ENCODE measurements around the gene MDGA2. TPM values are rescaled to one million over a fixed set of nuclear protein-coding genes. Genes with fewer than 3 reads are reported as not detected.
"Not testable (repeated sequence)": the region's sequence is repeated elsewhere in the genome, so short reads cannot be mapped to it uniquely, and the experiment has no call there.

MDGA2 gene
- total RNA-seq, 1 experiment from 2014 or later, result not detected

GRCh38 chr14:46989566-46989965, 685.8 kb downstream of the MDGA2 start:
- Histone ChIP-seq H3K27ac (no peak overlapping the region), H3K4me3 (no peak overlapping the region), H3K4me1 (replicated peaks) (no peaks in the 10 kb centered on the region), H3K27me3 (replicated peaks) (no peaks in the 10 kb centered on the region), H3K9me3 (replicated peaks) (no peaks in the 10 kb centered on the region), H3K36me3 (no peaks in the 10 kb centered on the region)
- no peak for DNase-seq (ENCODE audit: low read depth in 1 of 2, low spot score in 2 of 2)

- no peak overlapping the region for H3K27ac ChIP-seq
- H3K9me3 ChIP-seq (replicated peaks), result no peaks in the 10 kb centered on the region
- no peak overlapping the region for H3K4me3 ChIP-seq
- H3K4me1 ChIP-seq (replicated peaks), result no peaks in the 10 kb centered on the region
- no peaks in the 10 kb centered on the region for H3K27me3 ChIP-seq (replicated peaks)
- DNase-seq (ENCODE audit: low read depth in 1 of 2, low spot score in 2 of 2), result no peak
- H3K36me3 ChIP-seq, result no peaks in the 10 kb centered on the region
These were observed 687.1 kb downstream of the MDGA2 start for GRCh38 chr14:46988312-46988711.

- H3K27ac ChIP-seq, result no peak overlapping the region
- H3K9me3 ChIP-seq (replicated peaks), result no peaks in the 10 kb centered on the region
- H3K27me3 ChIP-seq (replicated peaks), result no peaks in the 10 kb centered on the region
- DNase-seq (ENCODE audit: low read depth in 1 of 2, low spot score in 2 of 2), result no peak
- H3K4me3 ChIP-seq, result no peak overlapping the region
- H3K4me1 ChIP-seq (replicated peaks), result no peaks in the 10 kb centered on the region
- H3K36me3 ChIP-seq, result no peaks in the 10 kb centered on the region
These were observed 689.6 kb downstream of the MDGA2 start for GRCh38 chr14:46985529-46986380.

- H3K27ac ChIP-seq, result no peak overlapping the region
- DNase-seq (ENCODE audit: low read depth in 1 of 2, low spot score in 2 of 2), result no peak
- H3K27me3 ChIP-seq (replicated peaks), result no peaks in the 10 kb centered on the region
These were observed 702.1 kb downstream of the MDGA2 start for GRCh38 chr14:46973295-46973694.

DNA sequence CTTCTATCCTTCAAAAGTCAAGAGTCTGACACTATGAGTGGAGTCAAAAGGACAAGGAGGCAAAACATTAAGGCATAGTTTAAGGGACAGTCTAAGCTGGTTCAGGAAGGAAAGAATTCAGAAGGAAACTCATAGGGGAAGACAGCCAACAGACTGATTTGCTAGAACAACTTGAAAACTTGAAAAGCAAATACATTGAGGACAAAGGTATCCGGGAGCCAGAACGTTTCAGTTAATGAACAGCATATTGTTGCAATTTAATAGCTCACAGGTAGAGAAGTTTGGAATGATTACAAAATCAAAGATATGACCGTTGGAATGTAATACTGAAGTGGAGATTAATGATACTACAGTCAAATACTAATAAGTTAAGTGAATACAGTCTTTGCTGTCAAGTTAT, 711.0 kb downstream of the MDGA2 start:
- no peak for DNase-seq (ENCODE audit: low read depth in 1 of 2, low spot score in 2 of 2)
- Histone ChIP-seq H3K4me1 (replicated peaks) (no peaks in the 10 kb centered on the region), H3K27ac (no peak overlapping the region), H3K36me3 (no peaks in the 10 kb centered on the region), H3K4me3 (no peak overlapping the region), H3K27me3 (replicated peaks) (no peaks in the 10 kb centered on the region), H3K9me3 (replicated peaks) (no peaks in the 10 kb centered on the region)

More at GRCh38 chr14:46973295-46973694, 702.1 kb downstream of the MDGA2 start:
- Histone ChIP-seq H3K36me3 (no peaks in the 10 kb centered on the region), H3K4me3 (no peak overlapping the region), H3K4me1 (replicated peaks) (no peaks in the 10 kb centered on the region), H3K9me3 (replicated peaks) (no peaks in the 10 kb centered on the region)

- H3K36me3 ChIP-seq, result no peaks in the 10 kb centered on the region
- H3K27ac ChIP-seq, result no peak overlapping the region
- no peaks in the 10 kb centered on the region for H3K27me3 ChIP-seq (replicated peaks)
- H3K9me3 ChIP-seq (replicated peaks), result no peaks in the 10 kb centered on the region
- no peak for DNase-seq (ENCODE audit: low read depth in 1 of 2, low spot score in 2 of 2)
- H3K4me1 ChIP-seq (replicated peaks), result no peaks in the 10 kb centered on the region
- no peak overlapping the region for H3K4me3 ChIP-seq
These were observed 724.3 kb downstream of the MDGA2 start for GRCh38 chr14:46951103-46951502.

DNA sequence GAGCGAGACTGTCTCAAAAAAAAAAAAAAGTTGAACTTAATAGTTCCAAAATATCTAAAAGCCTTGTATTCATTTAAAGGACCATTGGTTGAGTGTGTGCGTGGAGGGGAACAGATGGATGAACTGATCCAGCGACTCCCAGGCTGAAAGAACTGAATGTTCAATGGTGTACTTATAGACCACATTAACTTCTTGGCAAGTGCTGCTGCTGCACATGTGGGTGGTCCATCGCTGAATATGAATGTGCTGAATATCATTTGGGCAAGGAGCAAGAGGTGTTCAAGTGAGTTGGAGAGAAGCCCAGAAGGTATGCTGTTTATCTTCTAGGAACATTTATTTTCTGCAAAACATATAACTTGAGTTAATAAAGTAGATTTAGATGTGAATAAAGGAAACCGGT, 734.8 kb downstream of the MDGA2 start:
- H3K36me3 ChIP-seq, result no peaks in the 10 kb centered on the region
- DNase-seq (ENCODE audit: low read depth in 1 of 2, low spot score in 2 of 2), result no peak
- no peak overlapping the region for H3K27ac ChIP-seq
- no peaks in the 10 kb centered on the region for H3K4me1 ChIP-seq (replicated peaks)
- H3K4me3 ChIP-seq, result no peak overlapping the region
- no peaks in the 10 kb centered on the region for H3K9me3 ChIP-seq (replicated peaks)
- H3K27me3 ChIP-seq (replicated peaks), result no peaks in the 10 kb centered on the region

DNA sequence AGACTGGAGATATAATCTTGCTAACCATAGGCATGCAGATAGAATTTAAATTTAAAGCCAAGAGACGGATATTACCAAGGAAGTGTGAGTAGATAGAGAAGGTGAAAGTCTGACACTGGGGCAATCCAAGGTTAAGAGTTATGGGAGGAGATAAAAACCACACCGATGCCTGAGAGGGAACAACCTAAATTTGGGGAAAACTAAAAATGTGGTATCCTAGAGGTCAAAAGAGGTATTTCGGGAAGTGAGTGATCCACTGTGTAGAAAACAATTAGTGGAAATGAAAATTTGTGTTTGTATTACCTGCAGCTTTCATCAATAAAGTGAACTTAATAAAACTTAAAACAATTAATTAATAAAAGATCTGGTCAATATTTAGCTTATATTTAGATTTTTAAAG, 754.9 kb downstream of the MDGA2 start:
- no peaks in the 10 kb centered on the region for H3K27me3 ChIP-seq (replicated peaks)
- no peak overlapping the region for H3K4me3 ChIP-seq
- no peak overlapping the region for H3K27ac ChIP-seq
- no peaks in the 10 kb centered on the region for H3K9me3 ChIP-seq (replicated peaks)
- no peaks in the 10 kb centered on the region for H3K4me1 ChIP-seq (replicated peaks)
- H3K36me3 ChIP-seq, result no peaks in the 10 kb centered on the region
- no peak for DNase-seq (ENCODE audit: low read depth in 1 of 2, low spot score in 2 of 2)

- H3K36me3 ChIP-seq; H3K27me3 ChIP-seq (replicated peaks); H3K27ac ChIP-seq; H3K4me3 ChIP-seq; DNase-seq (ENCODE audit: low read depth in 1 of 2, low spot score in 2 of 2); H3K4me1 ChIP-seq (replicated peaks); H3K9me3 ChIP-seq (replicated peaks): not testable (repeated sequence)
These were observed 759.9 kb downstream of the MDGA2 start for GRCh38 chr14:46915539-46915938.

DNA sequence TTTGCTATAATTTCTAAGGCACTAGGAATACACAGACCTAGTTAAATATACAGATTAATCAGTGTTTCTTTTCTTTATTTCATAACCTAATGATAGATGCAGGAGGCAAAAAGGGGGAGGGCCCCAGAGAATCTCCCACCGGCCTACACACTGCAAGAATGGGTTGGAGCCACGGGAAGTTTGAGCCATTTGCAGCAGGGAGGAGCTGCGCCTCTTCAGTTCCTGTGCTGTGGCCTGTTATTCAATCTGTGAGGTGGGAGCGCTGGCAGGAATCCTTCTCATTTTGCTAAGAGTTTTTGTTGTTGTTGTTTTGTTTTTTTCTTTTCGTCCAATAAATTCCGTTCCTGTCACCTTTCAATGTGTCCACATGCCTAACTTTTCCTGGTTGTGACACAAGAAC, 772.6 kb downstream of the MDGA2 start:
- H3K36me3 ChIP-seq, result no peaks in the 10 kb centered on the region
- no peaks in the 10 kb centered on the region for H3K4me1 ChIP-seq (replicated peaks)
- H3K27me3 ChIP-seq (replicated peaks), result no peaks in the 10 kb centered on the region
- H3K27ac ChIP-seq, result no peak overlapping the region
- H3K9me3 ChIP-seq (replicated peaks), result no peaks in the 10 kb centered on the region
- no peak for DNase-seq (ENCODE audit: low read depth in 1 of 2, low spot score in 2 of 2)
- H3K4me3 ChIP-seq, result no peak overlapping the region

DNA sequence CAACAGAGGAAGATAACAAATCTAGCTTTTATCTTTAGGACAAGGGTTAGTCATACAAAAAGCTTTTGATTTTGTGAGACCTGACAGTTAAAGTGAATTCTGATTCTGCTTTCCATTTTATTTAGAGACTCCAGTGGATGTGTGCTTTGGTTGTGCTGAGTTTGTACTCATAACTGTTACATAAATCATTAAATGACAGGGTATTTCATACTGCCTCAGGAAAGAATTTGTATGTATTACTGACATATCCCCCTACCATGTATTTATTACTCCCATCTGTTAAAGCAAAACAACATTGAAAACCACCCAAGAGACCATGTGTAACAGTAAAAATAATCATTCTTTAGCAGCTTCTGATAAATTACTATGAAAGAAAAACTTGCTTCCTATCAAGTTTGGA, 780.9 kb downstream of the MDGA2 start:
- Histone ChIP-seq H3K4me3 (no peak overlapping the region), H3K27ac (no peak overlapping the region), H3K27me3 (replicated peaks) (no peaks in the 10 kb centered on the region), H3K4me1 (replicated peaks) (no peaks in the 10 kb centered on the region), H3K9me3 (replicated peaks) (no peaks in the 10 kb centered on the region), H3K36me3 (no peaks in the 10 kb centered on the region)
- no peak for DNase-seq (ENCODE audit: low read depth in 1 of 2, low spot score in 2 of 2)

DNA sequence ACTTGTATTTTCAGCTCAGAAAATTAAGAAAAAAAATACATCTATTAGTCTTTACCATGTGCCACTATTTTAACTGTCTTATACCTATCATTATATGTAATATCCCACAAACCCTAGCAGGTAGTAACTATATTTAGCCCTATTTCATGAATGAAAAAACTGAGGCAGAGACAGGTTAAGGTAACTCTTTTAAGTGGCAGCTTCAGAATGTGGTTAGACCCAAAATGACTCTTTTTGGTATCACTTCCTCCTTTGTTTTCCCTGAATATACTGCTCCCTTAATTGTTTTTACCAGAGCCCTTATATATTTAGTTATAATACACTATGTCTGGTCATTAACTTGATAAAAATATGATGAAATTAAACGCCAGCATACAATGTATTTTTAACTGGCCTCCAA, 788.3 kb downstream of the MDGA2 start:
- Histone ChIP-seq H3K4me3 (no peak overlapping the region), H3K9me3 (replicated peaks) (no peaks in the 10 kb centered on the region), H3K27me3 (replicated peaks) (no peaks in the 10 kb centered on the region), H3K36me3 (no peaks in the 10 kb centered on the region), H3K27ac (no peak overlapping the region), H3K4me1 (replicated peaks) (no peaks in the 10 kb centered on the region)
- no peak for DNase-seq (ENCODE audit: low read depth in 1 of 2, low spot score in 2 of 2)

GRCh38 chr14:46885566-46885965, 789.8 kb downstream of the MDGA2 start:
- H3K27ac ChIP-seq, result no peak overlapping the region
- no peaks in the 10 kb centered on the region for H3K27me3 ChIP-seq (replicated peaks)
- no peak for DNase-seq (ENCODE audit: low read depth in 1 of 2, low spot score in 2 of 2)
- H3K4me3 ChIP-seq, result no peak overlapping the region
- no peaks in the 10 kb centered on the region for H3K36me3 ChIP-seq
- no peaks in the 10 kb centered on the region for H3K4me1 ChIP-seq (replicated peaks)
- no peaks in the 10 kb centered on the region for H3K9me3 ChIP-seq (replicated peaks)

GRCh38 chr14:46861753-46862152, 813.7 kb downstream of the MDGA2 start:
- DNase-seq (ENCODE audit: low read depth in 1 of 2, low spot score in 2 of 2), result no peak
- H3K27ac ChIP-seq, result no peak overlapping the region
- no peaks in the 10 kb centered on the region for H3K27me3 ChIP-seq (replicated peaks)
- no peaks in the 10 kb centered on the region for H3K36me3 ChIP-seq
- no peak overlapping the region for H3K4me3 ChIP-seq
- H3K9me3 ChIP-seq (replicated peaks), result no peaks in the 10 kb centered on the region
- no peaks in the 10 kb centered on the region for H3K4me1 ChIP-seq (replicated peaks)

Measured in SJSA1 (cell line).